Stimulated activated CD4-positive, alpha-beta T cell treated with anti-CD3 and anti-CD28 coated beads, Interleukin-15, amount 100 ng/mL, for 1 hour (primary cell): ENCODE data around the gene PTPRA.
"Not testable (repeated sequence)": the region's sequence is repeated elsewhere in the genome, so short reads cannot be mapped to it uniquely, and the experiment has no call there.

ENCODE experiments used
- DNase-seq, 2 donors: peaks; one replicate each; pipeline ENCODE4 v3.0.0-alpha.2; 2020; ENCODE audit warnings: low read depth in 1 of 2, low spot score in 1 of 2

PTPRA gene

DNA sequence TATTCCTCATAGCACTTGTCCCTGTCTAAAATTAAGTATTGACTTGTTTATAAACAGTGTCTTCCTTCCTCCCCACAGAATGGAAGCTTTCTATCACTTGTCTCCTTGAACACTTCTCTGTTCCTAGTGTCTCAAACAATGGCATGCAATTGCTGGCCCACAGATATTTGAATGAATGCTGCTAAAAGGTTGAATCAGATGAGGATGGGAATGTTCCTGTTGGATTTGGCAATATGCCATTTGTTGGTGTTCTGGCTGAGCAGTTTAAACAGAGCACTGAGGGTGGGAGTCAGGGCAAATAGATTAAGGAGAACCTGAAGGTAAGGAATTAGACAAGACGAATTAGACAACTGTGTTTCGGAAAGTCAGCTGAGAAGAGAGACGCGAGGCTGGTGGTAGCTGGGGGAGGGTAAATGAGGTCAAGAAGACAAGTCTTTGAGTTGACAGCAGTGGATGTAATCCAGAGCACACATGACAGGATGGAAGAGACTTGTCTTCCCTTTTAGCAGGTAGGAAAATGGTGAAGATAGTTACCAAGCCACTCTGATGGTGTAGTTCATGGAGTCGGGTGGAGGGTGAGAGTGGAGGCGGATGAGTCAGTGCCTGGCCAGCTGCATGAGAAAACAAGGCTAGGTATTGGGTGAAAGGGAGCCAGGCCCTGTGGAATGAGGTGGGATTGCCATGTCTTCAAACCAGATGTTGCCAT is 111.8 kb downstream of the PTPRA start:
- DNase-seq = no peak

DNA sequence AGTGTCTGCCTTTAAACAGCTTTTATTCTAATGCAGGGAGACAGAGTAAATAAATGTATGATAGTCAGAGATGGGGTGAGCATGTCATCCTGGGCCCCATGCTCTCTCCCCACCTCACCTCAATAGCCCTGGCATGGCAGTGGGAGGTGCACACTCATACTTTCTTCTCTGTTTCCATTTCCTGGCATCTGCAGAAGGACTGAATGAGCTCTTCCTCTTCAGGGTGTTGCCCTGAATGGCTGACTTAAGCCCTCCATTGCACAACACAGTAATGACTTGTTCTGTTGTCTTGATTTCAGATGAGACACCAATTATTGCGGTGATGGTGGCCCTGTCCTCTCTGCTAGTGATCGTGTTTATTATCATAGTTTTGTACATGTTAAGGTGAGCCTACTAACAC is 113.2 kb downstream of the PTPRA start:
- DNase-seq = peak in 1 of 2 donors; percentile 6

DNA sequence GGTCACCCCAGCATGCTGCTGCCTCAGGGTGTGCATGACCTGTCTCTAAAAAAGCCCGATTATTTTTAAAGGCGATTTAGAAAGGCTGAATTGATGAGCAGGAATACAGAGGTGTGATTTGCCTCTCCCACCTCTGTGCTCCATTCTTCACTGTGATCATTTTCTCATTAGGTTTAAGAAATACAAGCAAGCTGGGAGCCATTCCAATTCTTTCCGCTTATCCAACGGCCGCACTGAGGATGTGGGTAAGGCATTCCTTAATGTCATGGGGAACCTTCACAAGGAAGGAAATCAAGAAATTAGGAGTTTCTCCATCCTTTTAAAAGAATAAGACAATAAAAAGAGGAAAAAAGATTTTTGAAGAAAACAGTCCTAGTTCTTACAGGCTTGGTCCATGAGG is 114.6 kb downstream of the PTPRA start:
- no peak for DNase-seq

DNA sequence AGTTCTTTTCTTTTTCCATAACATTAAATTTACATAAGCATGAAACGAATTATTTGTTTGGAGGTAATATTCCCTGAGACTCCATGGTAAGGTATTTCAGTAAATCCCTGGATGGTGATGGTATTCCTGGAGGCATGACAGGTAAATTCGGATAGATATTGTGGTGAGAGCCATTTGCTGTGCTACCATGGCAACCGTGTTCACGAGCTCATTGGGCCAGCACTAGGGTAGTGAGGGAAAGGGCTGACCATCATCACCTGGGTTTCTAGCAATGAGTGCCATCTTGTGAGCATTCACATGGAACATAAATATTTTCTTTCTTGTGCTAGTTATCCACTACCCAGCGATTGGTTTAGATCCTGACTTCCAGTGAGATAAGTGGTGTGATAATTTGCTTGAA is 118.3 kb downstream of the PTPRA start:
- no peak for DNase-seq

DNA sequence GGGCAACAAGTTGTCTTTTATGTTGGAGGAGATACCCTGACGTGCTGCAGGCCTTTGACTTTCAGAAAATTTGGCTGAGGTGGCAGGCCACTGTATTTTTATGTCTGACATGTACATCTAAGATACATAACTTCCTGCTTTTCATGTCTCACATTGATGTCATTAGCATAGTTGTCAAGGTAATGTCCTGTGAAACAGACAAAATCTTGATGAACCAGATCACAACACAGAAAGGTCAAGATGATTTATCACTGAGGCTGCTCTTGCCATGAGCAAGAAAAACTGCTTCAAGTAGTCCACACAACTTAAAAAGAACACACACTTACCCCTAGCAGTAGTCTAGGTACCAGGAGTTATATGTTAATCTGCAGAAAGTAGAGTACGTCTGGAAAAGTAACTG is 120.0 kb downstream of the PTPRA start:
- no peak for DNase-seq

DNA sequence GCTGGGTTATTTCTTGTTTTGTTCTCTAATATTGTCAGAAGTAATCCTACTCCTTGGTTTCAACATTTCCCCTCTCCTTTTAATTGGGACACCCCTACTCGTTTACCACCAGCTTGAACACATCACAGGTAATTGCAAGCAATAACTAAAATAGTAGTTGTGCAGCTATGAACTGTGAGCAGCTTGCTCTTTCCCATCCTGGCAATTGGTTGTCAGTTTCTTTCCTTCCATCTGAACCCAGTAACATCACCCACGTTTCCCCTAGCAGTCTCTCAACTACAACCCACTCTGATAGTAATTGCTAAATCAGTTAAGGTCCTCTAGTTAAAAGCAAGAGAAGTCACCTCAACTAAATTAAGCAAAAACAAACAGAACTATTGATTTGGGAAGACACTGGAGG is 122.5 kb downstream of the PTPRA start:
- no peak for DNase-seq

DNA sequence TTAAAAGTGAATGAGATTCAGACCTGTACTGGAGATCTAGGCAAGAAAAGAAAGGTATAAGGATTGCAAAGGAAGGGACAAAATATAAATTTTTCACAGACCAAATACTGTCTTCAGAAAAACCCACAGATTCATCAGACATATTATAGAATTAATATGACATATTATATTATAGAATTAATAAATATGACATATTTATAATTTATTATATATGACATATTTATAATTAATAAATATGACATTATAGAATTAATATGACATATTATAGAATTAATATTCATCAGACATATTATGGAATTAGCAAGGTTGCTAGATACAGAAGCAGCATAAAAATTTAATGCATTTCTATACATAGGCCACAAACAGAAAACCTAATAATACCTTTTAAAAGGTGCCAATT is 125.4 kb downstream of the PTPRA start:
- DNase-seq = no peak

DNA sequence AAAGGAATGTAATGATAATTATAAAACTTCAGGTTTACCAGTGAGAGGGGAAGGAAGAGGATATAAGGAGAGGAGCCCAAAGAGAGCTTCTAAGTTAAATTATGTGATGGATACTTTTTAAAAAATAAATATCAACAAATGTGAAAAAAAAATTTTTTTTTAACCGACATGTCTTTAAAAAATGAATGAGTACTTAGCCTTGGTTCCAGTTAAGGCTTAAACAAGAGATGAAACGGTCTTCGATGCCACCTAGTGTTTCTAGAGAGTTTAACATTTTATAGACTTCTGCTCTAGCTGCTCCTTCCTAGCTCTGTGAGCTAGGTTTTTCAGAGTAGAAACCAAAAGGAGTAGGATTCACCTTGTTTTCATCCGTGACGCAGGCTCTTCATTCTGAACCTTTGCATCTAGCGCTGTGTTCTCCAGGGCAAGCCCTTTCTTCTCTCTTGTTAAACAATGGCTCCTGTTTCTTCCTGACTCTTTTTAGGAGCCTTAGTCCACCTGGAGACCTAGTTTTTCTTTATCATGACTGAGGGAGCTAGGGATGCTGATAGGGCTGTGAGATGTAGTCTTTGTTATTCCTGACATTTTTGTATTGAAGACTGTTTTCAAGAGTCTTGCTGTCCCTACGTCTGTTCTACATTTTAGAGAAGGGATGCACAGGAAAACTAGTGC is 127.7 kb downstream of the PTPRA start:
- no peak for DNase-seq

DNA sequence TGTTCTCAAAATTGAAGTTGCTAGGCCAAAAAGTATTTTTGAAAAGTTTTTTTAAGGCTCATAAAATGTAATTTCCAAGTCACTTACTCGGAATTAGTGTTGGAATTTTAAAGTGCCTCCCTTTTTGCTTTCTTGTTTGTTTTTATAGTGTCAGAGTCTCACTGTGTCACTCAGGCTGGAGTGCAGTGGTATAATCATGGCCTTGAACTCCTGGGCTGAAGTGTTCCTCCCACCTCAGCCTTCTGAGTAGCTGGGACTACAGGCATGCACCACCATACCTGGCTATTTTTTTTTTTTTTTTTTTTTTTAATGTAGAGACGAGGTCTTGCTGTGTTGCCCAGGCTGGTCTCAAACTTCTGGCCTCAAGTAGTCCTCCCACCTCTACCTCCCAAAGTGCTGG is 130.1 kb downstream of the PTPRA start:
- DNase-seq = no peak

DNA sequence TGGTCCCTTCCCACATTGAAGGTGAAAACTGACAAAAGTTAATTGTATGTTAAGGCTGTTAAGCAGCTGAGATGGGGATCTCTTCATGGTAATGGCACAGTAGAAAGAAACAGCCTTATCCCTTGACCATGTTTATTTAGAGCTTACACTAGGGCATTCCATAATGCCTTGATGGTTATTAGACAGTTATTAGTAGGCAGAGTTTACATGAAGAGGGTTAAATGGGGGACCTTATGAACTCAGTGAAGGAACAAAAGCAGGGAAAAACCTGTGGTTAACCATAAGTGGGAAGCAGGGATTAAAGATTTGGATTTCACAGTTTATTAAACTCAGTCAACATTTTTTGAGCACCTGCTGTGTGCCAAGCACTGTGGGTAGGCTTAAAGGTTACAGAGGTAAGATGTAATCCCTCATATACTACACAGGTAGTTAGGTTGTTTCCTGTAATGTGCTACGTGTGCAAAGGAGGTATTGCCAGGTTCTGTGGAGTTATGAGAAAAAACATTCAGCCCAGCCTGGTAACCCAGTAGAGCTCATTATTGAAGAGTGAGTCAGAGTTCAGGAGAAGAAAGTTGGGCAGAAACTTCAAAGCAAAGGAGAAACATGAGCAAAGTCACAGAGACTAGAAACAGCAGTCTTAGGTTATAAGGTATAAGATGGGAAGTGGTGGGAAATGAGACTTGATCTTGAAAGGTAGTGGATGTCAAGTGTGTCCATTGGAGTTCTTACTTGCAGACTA is 137.9 kb downstream of the PTPRA start:
- DNase-seq = no peak

DNA sequence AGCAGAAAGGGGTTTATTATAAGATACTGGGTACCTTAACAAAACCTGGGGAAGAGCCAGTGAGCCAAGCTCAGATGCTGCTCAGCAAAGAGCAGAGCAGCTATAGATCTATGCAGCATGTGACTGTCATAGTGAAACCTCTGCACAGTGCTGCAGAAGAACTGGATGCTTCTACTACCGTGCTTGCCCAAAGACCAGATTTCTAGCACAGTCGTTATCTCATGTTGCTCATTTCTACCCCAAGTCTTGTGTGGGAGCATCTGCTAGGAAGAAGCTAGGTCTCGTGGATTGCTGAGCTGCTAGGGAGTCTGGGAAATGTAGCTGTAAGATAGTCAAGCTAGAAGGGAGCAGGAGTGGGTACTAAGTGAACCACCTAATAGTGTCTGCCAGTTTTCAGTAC is 138.5 kb downstream of the PTPRA start:
- no peak for DNase-seq

DNA sequence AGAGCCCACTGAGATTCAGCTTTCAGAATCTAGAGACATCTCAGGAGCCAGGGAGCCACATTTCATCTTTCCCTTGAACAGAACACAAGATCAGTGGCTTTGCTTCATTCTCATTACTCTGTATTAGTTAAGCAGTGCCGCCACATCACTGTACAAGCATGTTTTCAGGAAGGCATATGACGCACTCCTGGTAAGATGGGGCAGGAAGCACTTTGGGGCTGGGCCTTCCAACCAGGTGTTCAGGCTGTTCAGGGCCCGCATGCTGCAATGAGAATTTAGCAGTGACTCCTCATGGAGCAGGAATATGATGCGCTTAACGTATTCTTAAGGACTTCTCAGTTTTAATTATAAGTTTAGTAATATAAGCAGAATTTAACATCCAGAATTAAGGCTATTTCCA is 140.5 kb downstream of the PTPRA start:
- no peak for DNase-seq

DNA sequence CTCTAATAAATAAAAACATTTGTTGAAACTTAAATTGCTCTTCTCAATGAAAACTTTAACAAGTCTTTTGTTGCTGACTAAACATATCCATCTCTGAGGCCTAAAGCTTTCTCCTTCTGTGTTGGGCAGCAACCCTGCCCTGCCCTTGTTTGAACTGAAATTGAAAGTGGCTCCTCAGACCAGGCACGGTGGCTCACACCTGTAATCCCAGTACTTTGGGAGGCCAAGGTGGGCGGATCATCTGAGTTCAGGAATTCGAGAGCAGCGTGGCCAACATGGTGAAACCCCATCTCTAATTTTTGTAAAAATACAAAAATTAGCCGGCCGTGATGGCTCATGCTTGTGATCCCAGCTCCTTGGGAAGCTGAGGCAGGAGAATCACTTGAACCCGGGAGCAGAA is 140.9 kb downstream of the PTPRA start:
- DNase-seq = no peak

DNA sequence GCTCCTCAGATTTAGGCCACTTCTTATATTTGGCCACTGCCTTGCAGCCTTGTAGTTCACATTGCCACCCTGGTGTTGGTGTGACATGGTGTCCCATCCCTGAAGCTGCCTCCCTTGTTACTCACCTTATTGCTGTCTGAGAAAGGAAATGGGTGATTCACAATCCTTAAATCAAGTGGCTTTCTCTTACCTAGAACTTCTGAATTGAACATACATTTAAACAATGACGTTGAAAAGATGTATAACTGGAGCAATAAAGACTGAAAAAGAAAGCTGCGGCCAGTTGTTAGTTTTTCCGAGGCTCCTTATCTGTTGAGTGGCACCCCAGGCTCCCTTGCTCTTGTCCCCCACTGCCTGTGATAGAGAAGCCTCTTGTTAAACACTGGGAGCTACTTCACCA is 141.4 kb downstream of the PTPRA start:
- DNase-seq = no peak

DNA sequence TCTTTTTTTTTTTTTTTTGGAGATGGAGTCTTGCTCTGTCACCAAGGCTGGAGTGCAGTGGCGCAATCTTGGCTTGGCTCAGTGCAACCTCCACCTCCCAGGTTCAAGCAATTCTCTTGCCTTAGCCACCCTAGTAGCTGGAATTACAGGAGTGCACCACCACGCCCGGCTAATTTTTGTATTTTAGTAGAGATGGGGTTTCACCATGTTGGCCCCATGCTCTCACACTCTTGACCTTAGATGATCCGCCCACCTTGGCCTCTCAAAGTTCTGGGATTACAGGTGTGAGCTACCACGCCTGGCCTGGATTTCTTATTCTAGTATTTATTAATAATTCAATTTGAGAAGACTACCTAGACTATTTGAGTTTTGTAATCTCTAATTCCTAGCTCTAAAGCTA is 142.0 kb downstream of the PTPRA start:
- not testable (repeated sequence) for DNase-seq

DNA sequence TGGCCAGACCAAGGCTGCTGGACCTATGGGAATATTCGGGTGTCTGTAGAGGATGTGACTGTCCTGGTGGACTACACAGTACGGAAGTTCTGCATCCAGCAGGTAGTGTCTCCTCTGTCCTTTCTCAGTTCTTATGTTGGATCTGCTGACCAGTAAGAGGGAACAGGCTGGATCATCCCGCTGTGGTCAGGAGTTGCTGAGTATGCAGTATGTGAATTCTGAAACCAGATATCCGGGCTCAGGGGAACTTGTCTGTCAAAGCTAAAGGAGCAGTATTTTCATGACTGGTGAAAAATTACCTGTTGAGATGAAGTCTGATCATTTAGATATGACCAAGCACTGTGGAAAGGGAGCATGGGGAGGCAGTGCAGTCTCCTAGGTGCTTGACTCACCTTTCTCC is 148.0 kb downstream of the PTPRA start:
- no peak for DNase-seq

DNA sequence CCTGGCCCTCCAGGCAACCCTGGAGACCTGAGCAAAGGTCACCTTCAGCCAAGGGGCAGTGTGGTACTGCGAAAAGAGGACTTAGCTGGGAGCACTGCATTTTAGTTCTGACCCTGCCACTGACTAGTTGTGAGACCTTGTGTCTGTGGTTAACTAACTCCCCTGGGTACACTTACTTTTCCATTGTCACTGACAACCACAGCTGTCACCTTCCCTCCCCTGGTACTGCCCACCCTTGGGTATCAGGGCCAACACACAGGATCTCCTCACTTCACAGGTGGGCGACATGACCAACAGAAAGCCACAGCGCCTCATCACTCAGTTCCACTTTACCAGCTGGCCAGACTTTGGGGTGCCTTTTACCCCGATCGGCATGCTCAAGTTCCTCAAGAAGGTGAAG is 148.5 kb downstream of the PTPRA start:
- DNase-seq = no peak

DNA sequence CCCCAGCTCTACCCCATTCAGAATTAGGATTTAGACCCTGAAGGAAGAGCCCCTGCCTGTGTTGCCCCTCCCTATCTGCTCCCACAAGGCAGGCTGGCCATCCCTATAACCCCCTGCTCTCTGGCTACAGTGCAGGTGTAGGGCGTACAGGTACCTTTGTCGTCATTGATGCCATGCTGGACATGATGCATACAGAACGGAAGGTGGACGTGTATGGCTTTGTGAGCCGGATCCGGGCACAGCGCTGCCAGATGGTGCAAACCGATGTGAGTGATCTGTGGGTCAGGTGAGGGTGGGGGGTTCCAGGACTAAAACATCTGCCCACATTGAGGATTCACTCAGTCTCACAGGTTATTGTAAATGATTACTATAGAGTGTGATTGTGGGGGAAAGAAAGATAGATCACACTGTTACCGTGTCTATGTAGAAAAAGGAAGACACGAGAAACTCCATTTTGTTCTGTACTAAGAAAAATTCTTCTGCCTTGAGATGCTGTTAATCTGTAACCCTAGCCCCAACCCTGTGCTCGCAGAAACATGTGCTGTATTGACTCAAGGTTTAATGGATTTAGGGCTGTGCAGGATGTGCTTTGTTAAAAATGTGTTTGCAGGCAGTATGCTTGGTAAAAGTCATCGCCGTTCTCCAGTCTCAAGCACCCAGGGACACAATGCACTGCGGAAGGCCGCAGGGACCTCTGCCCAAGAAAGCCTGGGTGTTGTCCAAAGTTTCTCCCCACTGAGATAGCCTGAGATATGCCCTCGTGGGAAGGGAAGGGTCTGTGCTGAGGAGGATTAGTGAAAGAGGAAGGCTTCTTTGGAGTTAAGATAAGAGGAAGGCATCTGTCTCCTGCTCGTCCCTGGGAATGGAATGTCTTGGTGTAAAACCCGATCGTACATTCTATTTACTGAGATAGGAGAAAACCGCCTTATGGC is 149.5 kb downstream of the PTPRA start:
- not testable (repeated sequence) for DNase-seq

DNA sequence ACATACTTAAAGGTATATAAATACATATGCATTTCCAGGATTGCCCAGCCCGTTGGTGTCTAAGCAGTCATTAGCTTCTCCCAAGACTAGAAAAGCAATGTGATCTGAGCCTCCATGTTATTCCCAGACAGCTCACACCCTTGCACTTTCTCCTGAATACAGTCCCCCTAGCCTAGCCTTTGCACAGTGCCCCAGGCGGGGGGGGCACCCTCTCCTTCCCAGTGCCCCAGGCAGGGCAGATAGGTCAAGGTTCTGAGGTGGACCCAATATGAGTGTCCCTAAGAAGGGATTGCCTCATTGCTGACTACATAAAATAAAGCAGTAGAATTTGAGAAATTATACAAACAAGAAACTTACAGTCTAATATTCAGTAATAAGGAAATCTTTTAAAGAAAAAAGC is 154.7 kb downstream of the PTPRA start:
- DNase-seq = no peak

DNA sequence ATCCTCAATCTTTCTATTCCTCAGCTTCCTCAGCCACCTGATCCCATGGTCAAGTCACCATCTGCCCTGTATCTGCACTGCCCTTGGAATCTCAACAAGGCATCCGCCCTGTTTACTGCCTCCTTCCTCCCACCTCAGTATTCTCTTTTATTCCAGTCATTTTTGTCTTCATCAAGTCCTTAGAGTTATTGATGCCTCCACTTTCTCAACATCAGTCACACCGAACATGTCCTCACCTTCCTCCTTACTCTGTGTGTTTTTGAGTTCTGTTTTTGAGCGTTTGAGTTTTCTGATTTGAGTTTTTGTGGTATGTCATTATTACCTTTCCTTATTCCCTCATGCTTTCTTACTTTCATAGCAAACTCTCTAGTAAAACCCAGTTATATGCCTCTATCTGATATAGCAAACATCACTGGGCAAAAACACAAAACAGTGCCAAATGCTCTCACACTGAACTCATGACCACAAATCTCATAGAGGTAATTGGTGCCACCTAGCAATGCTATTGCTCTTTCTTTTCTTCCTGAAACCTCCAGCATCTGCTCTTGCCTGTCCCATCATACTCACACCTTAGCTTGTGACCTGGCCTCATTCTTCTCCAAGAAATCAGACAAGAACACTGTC is 158.4 kb downstream of the PTPRA start:
- DNase-seq = no peak

DNA sequence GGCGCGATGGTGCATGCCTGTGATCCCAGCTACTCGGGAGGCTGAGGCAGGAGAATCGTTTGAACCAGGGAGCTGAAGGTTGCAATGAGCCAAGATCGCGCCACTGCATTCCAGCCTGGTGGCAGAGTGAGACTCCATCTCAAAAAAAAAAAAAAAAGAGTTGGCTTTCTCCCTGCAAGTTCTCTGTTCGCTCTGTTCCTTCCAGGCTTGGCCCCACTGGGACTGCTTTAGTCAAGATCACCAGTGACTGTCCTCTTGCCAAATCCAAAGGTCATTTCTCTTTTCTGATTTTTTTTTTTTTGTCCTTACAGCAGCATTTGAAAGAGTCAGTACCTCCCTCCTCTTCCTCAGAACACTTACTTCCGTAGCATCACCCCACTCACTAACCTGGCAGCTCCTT is 159.3 kb downstream of the PTPRA start:
- no peak for DNase-seq
